IMR-90 (cell line): ENCODE results near the gene FRAS1. TPM values are rescaled to one million over a fixed set of nuclear protein-coding genes. Genes with fewer than 3 reads are reported as not detected.

ENCODE experiments used
- ATAC-seq: fragments of 200-7000 bp; cut with Tn5 transposase; 2 replicates; pipeline ENCODE4 v1.9.1; 2020; ENCODE audit warnings: low read depth, mild to moderate bottlenecking, moderate library complexity
- BruUV-seq: library from RNA; stranded (reverse); fragments of 400-500 nt; replicated peaks from 2 replicates; lab custom pipeline; 2021; lab: Mats Ljungman, UMichigan
- CTCF ChIA-PET: fragments of 300-600 bp; formaldehyde crosslinking; extraction: SDS; loops from one replicate; lab custom pipeline; 2021; ENCODE audit warnings: antibody characterized with exemption; lab: Yijun Ruan, JAX
- POLR2A ChIA-PET: fragments of 300-600 bp; sonication (Branson Sonifier 250); formaldehyde crosslinking; loops from one replicate; lab custom pipeline; 2022; ENCODE audit warnings: antibody characterized with exemption; ENCODE audit not compliant: unreplicated experiment; lab: Charles Lee
- DNase-seq: peaks from one replicate; pipeline ENCODE4 v3.0.0; 2013
- H2AFZ ChIP-seq: replicated peaks from 2 replicates; pipeline ENCODE3; 2013; ENCODE audit warnings: low read length, mild to moderate bottlenecking; ENCODE audit not compliant: poor library complexity
- H2AK5ac ChIP-seq: 2 replicates; pipeline ENCODE4 v1.6.1; 2013; ENCODE audit warnings: low read depth, low read length, inconsistent platforms
- H2AK9ac ChIP-seq: replicated peaks from 2 replicates; pipeline ENCODE3; 2013; ENCODE audit warnings: mild to moderate bottlenecking, low read depth, low read length, moderate library complexity; ENCODE audit not compliant: poor library complexity
- H2BK120ac ChIP-seq: 2 replicates; pipeline ENCODE4 v1.6.1; 2013; ENCODE audit warnings: low read depth, low read length, inconsistent platforms
- H2BK15ac ChIP-seq: 3 replicates; pipeline ENCODE4 v1.6.1; 2013; ENCODE audit warnings: low read depth, low read length, inconsistent platforms
- H2BK20ac ChIP-seq: 2 replicates; pipeline ENCODE4 v1.6.1; 2013; ENCODE audit warnings: low read depth, mild to moderate bottlenecking, inconsistent platforms, low read length, moderate library complexity
- H2BK5ac ChIP-seq: 2 replicates; pipeline ENCODE4 v1.6.1; 2013; ENCODE audit warnings: mild to moderate bottlenecking, low read depth, low read length, inconsistent platforms; ENCODE audit not compliant: poor library complexity, severe bottlenecking
- H3K14ac ChIP-seq: replicated peaks from 2 replicates; pipeline ENCODE4 v1.6.1; 2013; ENCODE audit warnings: low read depth, low read length, inconsistent platforms
- H3K18ac ChIP-seq: 2 replicates; pipeline ENCODE4 v1.6.1; 2013; ENCODE audit warnings: low read depth, low read length, control low read depth
- H3K23ac ChIP-seq: 2 replicates; pipeline ENCODE4 v1.6.1; 2013; ENCODE audit warnings: low read depth, low read length, inconsistent platforms
- H3K27ac ChIP-seq: 2 replicates; pipeline ENCODE4 v1.5.1; 2013; ENCODE audit warnings: mild to moderate bottlenecking, control low read depth, low read length; ENCODE audit not compliant: insufficient read depth
- H3K27me3 ChIP-seq: 2 replicates; pipeline ENCODE4 v1.6.1; 2013; ENCODE audit warnings: low read length; ENCODE audit not compliant: control insufficient read depth, insufficient read depth
- H3K36me3 ChIP-seq: 2 replicates; pipeline ENCODE4 v1.6.1; 2013; ENCODE audit warnings: low read length, mixed read lengths; ENCODE audit not compliant: control insufficient read depth, insufficient read depth
- H3K4ac ChIP-seq: 2 replicates; pipeline ENCODE4 v1.6.1; 2013; ENCODE audit warnings: low read depth, low read length, inconsistent platforms
- H3K4me1 ChIP-seq: 2 replicates; pipeline ENCODE4 v1.6.1; 2013; ENCODE audit warnings: low read length, mixed read lengths; ENCODE audit not compliant: control insufficient read depth, insufficient read depth
- H3K4me2 ChIP-seq: 2 replicates; pipeline ENCODE4 v1.6.1; 2013; ENCODE audit warnings: low read depth, mild to moderate bottlenecking, control low read depth, low read length, moderate library complexity
- H3K4me3 ChIP-seq: 2 replicates; pipeline ENCODE4 v1.5.1; 2013; ENCODE audit warnings: low read depth, mild to moderate bottlenecking, control low read depth, low read length, moderate library complexity; ENCODE audit not compliant: insufficient read depth
- H3K56ac ChIP-seq: 2 replicates; pipeline ENCODE4 v1.6.1; 2013; ENCODE audit warnings: low read length, inconsistent platforms; ENCODE audit not compliant: insufficient read depth; ENCODE audit errors: extremely low read depth
- H3K79me1 ChIP-seq, 2 experiments: 2 replicates each; pipeline ENCODE4 v1.6.1; 2013; ENCODE audit warnings: low read length in 2 of 2, inconsistent platforms in 1 of 2, low read depth in 1 of 2
- H3K9ac ChIP-seq: 2 replicates; pipeline ENCODE4 v1.6.1; 2013; ENCODE audit warnings: low read depth, low read length, control low read depth
- H3K9me1 ChIP-seq: 2 replicates; pipeline ENCODE4 v1.6.1; 2013; ENCODE audit warnings: low read length, inconsistent platforms; ENCODE audit not compliant: insufficient read depth
- H3K9me3 ChIP-seq: 2 replicates; pipeline ENCODE4 v1.6.1; 2013; ENCODE audit warnings: low read length; ENCODE audit not compliant: control insufficient read depth, insufficient read depth
- H4K20me1 ChIP-seq: 2 replicates; pipeline ENCODE4 v1.6.1; 2013; ENCODE audit warnings: low read length, inconsistent platforms; ENCODE audit not compliant: insufficient read depth
- H4K5ac ChIP-seq: 2 replicates; pipeline ENCODE4 v1.6.1; 2013; ENCODE audit warnings: mild to moderate bottlenecking, low read depth, low read length, control low read depth
- H4K8ac ChIP-seq, 2 experiments: 2 replicates each; pipeline ENCODE4 v1.6.1; 2013; ENCODE audit warnings: low read depth in 2 of 2, low read length in 2 of 2, control low read depth in 1 of 2, inconsistent platforms in 1 of 2
- H4K91ac ChIP-seq: 2 replicates; pipeline ENCODE4 v1.6.1; 2013; ENCODE audit warnings: low read depth, low read length, inconsistent platforms; ENCODE audit not compliant: insufficient read depth
- MAFK ChIP-seq: IDR thresholded peaks from 2 replicates; pipeline ENCODE4 v1.6.1; 2012; ENCODE audit warnings: low read depth, low read length, improper control_type of control experiment
- MAZ ChIP-seq: IDR thresholded peaks from 2 replicates; pipeline ENCODE4 v1.6.1; 2012; ENCODE audit warnings: low read depth, mild to moderate bottlenecking, low read length, improper control_type of control experiment, moderate library complexity, borderline replicate concordance
- RAD21 ChIP-seq: IDR thresholded peaks from 2 replicates; pipeline ENCODE4 v1.6.1; 2012; ENCODE audit warnings: low read length, improper control_type of control experiment
- SMC3 ChIP-seq: fragments of 150-350 bp; IDR thresholded peaks from 2 replicates; pipeline ENCODE4 v1.6.1; 2016; ENCODE audit warnings: low read depth, mild to moderate bottlenecking, antibody characterized with exemption, low read length, moderate library complexity
- WGBS, 2 experiments: methylation state at CpG; one replicate each; pipeline versions ENCODE4 v1.1.5 to v1.1.7; 2013; ENCODE audit warnings: missing lambda C conversion rate in 2 of 2; ENCODE audit not compliant: insufficient read length in 1 of 2; ENCODE audit errors: extremely low coverage in 2 of 2; 5-methylcytosine and 5-hydroxymethylcytosine counted together
- dilution Hi-C: fragments of 300-500 bp; cut with HindIII; formaldehyde crosslinking; loops from one replicate; pipeline ENCODE4 v1.14.3; 2018; ENCODE audit warnings: low sequenced_read_pairs; ENCODE audit not compliant: unreplicated experiment
- in situ Hi-C: fragments of 300-500 bp; cut with MboI; formaldehyde crosslinking; loops from 3 replicates; pipeline ENCODE4 v1.14.3; 2019; ENCODE audit warnings: low sequenced_read_pairs, inconsistent platforms, mixed read lengths
- intact Hi-C: fragments of 100-400 bp; cut with micrococcal nuclease; formaldehyde crosslinking; loops from 2 replicates; pipeline ENCODE4 v1.10.0; 2022
- polyA plus RNA-seq, 3 experiments: library from polyadenylated mRNA; depleted of rRNA; stranded (reverse); fragments of >200 nt; gene quantifications; 2 replicates each; pipeline ENCODE4 v1.2.3, GENCODE V29; 2012; ENCODE audit warnings: low replicate concordance in 1 of 3
- total RNA-seq: library from RNA; depleted of rRNA; stranded (reverse); fragments of >200 nt; gene quantifications from 2 replicates; pipeline ENCODE4 v1.2.3, GENCODE V29; 2012

The FRAS1 gene
- total and polyA plus RNA-seq, 2 of the 4 experiments (the other 2 are of a cell fraction): under 0.01 to 0.03 TPM

DNA sequence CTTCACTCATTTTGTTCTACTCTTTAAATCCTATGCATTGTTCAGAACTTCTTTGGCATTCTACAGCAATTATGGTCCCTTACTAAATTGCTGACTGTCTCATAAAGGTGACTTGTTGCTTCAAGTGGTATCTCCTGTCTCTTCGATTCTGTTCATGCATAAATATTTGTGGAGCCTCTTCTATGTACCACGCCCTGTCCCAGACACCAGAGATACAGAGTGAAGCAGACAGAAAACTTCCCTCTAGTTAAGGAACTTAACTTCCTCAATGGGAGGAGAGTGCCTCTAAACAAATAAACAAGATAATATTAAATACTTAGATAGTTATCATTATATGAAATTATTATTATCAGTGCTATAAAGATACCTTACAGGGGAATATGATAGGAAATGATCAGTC, 235.7 kb downstream of the FRAS1 start:
- no peaks in the 10 kb centered on the region for H3K9me3 ChIP-seq
- H3K4me1 ChIP-seq: peaks cover 7% of the 10 kb centered on the region; the same call in 1 of the 2 replicates
- CTCF ChIA-PET: no interaction called here
- H4K8ac ChIP-seq: no peak overlapping the region
- no peak overlapping the region for H4K5ac ChIP-seq
- in situ Hi-C loops: no loop called here
- H2BK15ac ChIP-seq: no peak overlapping the region
- H3K4me3 ChIP-seq: no peak overlapping the region
- H3K27ac ChIP-seq: no peak overlapping the region
- no peak overlapping the region for H2AK9ac ChIP-seq
- H4K20me1 ChIP-seq: no peaks in the 10 kb centered on the region
- H2AK5ac ChIP-seq: no peak overlapping the region
- no peak overlapping the region for H3K14ac ChIP-seq
- H3K27me3 ChIP-seq: peaks cover 8% of the 10 kb centered on the region
- H2BK5ac ChIP-seq: no peak overlapping the region
- no peak overlapping the region for H2BK120ac ChIP-seq
- H3K79me1 ChIP-seq: no peaks in the 10 kb centered on the region
- H3K23ac ChIP-seq: no peak overlapping the region
- no peak overlapping the region for H4K91ac ChIP-seq
- WGBS, 2 experiments: no CpG with 5 or more reads among the region's 2 CpGs
- no peak overlapping the region for H3K18ac ChIP-seq
- H3K56ac ChIP-seq: no peak overlapping the region
- BruUV-seq: no TSS peak
- H2BK20ac ChIP-seq: no peak overlapping the region
- POLR2A ChIA-PET: no interaction called here
- intact Hi-C loops: no loop called here
- ATAC-seq (no peak), DNase-seq (no peak)
- H2AFZ ChIP-seq: no peak overlapping the region
- H3K4ac ChIP-seq: no peak overlapping the region
- no peaks in the 10 kb centered on the region for H3K9me1 ChIP-seq
- no peak for TF ChIP-seq SMC3
- TF ChIP-seq MAZ: no peak
- no peak for TF ChIP-seq MAFK
- TF ChIP-seq RAD21: no peak
- H3K9ac ChIP-seq: no peak overlapping the region
- no peaks in the 10 kb centered on the region for H3K36me3 ChIP-seq
- no peak overlapping the region for H3K4me2 ChIP-seq
- dilution Hi-C loops: no loop called here
